Sigmoid colon (tissue), 7 donors: Measurements from ENCODE around the gene TENM4. TPM values are rescaled to one million over a fixed set of nuclear protein-coding genes. Genes with fewer than 3 reads are reported as not detected.

Source experiments
- DNase-seq: peaks from one replicate; pipeline ENCODE4 v3.0.0-alpha.2; 2019
- H3K27ac ChIP-seq, 4 donors: fragments of 200-600 bp; sonication (generic); one replicate each; pipeline ENCODE4 v1.5.1; 2016 to 2019; ENCODE audit warnings: mild to moderate bottlenecking in 1 of 4
- H3K27me3 ChIP-seq, 3 donors: fragments of 200-600 bp; sonication (generic); one replicate each; pipeline ENCODE4 v1.5.1; 2019; ENCODE audit warnings: mild to moderate bottlenecking in 1 of 3
- H3K36me3 ChIP-seq, 4 donors: fragments of 200-600 bp; sonication (generic); one replicate each; pipeline ENCODE4 v1.5.1; 2016 to 2019
- H3K4me1 ChIP-seq, 4 donors: fragments of 200-600 bp; sonication (generic); one replicate each; pipeline ENCODE4 v1.5.1; 2017 to 2019
- H3K4me3 ChIP-seq, 4 donors: fragments of 200-600 bp; sonication (generic); one replicate each; pipeline ENCODE4 v1.5.1; 2017 to 2019; ENCODE audit warnings: mild to moderate bottlenecking in 2 of 4, moderate library complexity in 1 of 4
- H3K9me3 ChIP-seq, 4 donors: fragments of 200-600 bp in 3 of 4; sonication (generic) in 3 of 4; one replicate each; pipeline versions ENCODE4 v1.5.1 to v1.6.1; 2013 to 2019
- CTCF ChIP-seq, 4 experiments: fragments of 450-650 bp in 3 of 4; fragments of 200-600 bp in 1 of 4; IDR thresholded peaks; one replicate each; pipeline ENCODE4 v1.5.1; 2016 to 2019; ENCODE audit warnings: antibody characterized with exemption in 4 of 4, mild to moderate bottlenecking in 3 of 4, moderate library complexity in 2 of 4
- EP300 ChIP-seq, 4 donors: sonication (generic); formaldehyde crosslinking; IDR thresholded peaks; one replicate each; pipeline ENCODE4 v1.6.1; 2017; ENCODE audit warnings: antibody characterized with exemption in 4 of 4
- POLR2A ChIP-seq, 2 donors: fragments of 450-650 bp; IDR thresholded peaks; one replicate each; pipeline ENCODE4 v1.6.1; 2016; ENCODE audit warnings: antibody characterized with exemption in 2 of 2, mild to moderate bottlenecking in 2 of 2, moderate library complexity in 2 of 2
- POLR2AphosphoS5 ChIP-seq, 4 donors: sonication (generic); formaldehyde crosslinking; IDR thresholded peaks; one replicate each; pipeline ENCODE4 v1.6.1; 2017; ENCODE audit warnings: antibody characterized with exemption in 4 of 4
- WGBS, 2 donors: extraction: QIAGEN DNeasy Blood & Tissue Kit; methylation state at CpG; one replicate each; pipeline ENCODE4 v1.1.7; 2013; 5-methylcytosine and 5-hydroxymethylcytosine counted together
- intact Hi-C: fragments of 100-400 bp; cut with DNase I; formaldehyde crosslinking; loops from one replicate; pipeline ENCODE4 v1.15.1; 2023
- polyA plus RNA-seq, 3 donors: library from polyadenylated mRNA; stranded (reverse); fragments of 200-250 nt; gene quantifications; one replicate each; pipeline ENCODE4 v1.2.3, GENCODE V29; 2013
- total RNA-seq, 4 donors: library from RNA; depleted of rRNA; stranded (reverse); fragments of >200 nt; gene quantifications; one replicate each; pipeline ENCODE4 v1.1.0, GENCODE V29; 2016
- donor health status: healthy with polysubstance abuse.
- donor health status: Bipolar disorder and iron deficiency.
- donor health status: healthy.

TENM4 gene
- total and polyA plus RNA-seq, 7 donors = 0.23 to 14.6 (median 1.9) TPM; not detected in 1

- Histone ChIP-seq H3K4me1 (no peaks in the 10 kb centered on the region), H3K9me3 (no peaks in the 10 kb centered on the region), H3K27ac (no peak overlapping the region), H3K27me3 (peaks cover 0 to 3% (median 0%) of the 10 kb centered on the region in 3 donors), H3K36me3 (no peaks in the 10 kb centered on the region), H3K4me3 (no peak overlapping the region)
- no peak for DNase-seq
- intact Hi-C loops = no loop called here
- 70% methylated on average over 6 of the region's 6 CpGs for WGBS, 2 donors
- no peak for TF ChIP-seq POLR2AphosphoS5 (IDR thresholded peaks at IDR 0.05)
- no peak for TF ChIP-seq POLR2A (IDR thresholded peaks at IDR 0.05)
- no peak for TF ChIP-seq EP300 (IDR thresholded peaks at IDR 0.05)
- no peak for TF ChIP-seq CTCF (IDR thresholded peaks at IDR 0.05)
Measured at GRCh38 chr11:79336797-79337517, 103.9 kb downstream of the TENM4 start.

GRCh38 chr11:79335681-79336080 lies 105.1 kb downstream of the TENM4 start:
- H3K27me3 ChIP-seq = peaks cover 0 to 3% (median 0%) of the 10 kb centered on the region in 3 donors
- DNase-seq = no peak
- no peaks in the 10 kb centered on the region for H3K9me3 ChIP-seq
- no peak for TF ChIP-seq EP300 (IDR thresholded peaks at IDR 0.05)
- no peak for TF ChIP-seq CTCF (IDR thresholded peaks at IDR 0.05)
- TF ChIP-seq POLR2A (IDR thresholded peaks at IDR 0.05) = no peak
- WGBS, 2 donors = 88 to 90% methylated on average over 3 of the region's 3 CpGs
- no peaks in the 10 kb centered on the region for H3K4me1 ChIP-seq
- H3K27ac ChIP-seq = no peak overlapping the region
- no peaks in the 10 kb centered on the region for H3K36me3 ChIP-seq
- no peak overlapping the region for H3K4me3 ChIP-seq
- intact Hi-C loops = no loop called here

GRCh38 chr11:79333355-79333754 lies 107.5 kb downstream of the TENM4 start:
- H3K27me3 ChIP-seq = peaks cover 0 to 3% (median 0%) of the 10 kb centered on the region in 3 donors
- H3K36me3 ChIP-seq = no peaks in the 10 kb centered on the region
- no peak overlapping the region for H3K27ac ChIP-seq
- H3K9me3 ChIP-seq = no peaks in the 10 kb centered on the region
- TF ChIP-seq POLR2AphosphoS5 (IDR thresholded peaks at IDR 0.05) = no peak
- H3K4me3 ChIP-seq = no peak overlapping the region
- DNase-seq = no peak
- 82 to 84% methylated on average over 2 of the region's 2 CpGs for WGBS, 2 donors
- no peaks in the 10 kb centered on the region for H3K4me1 ChIP-seq
- intact Hi-C loops = no loop called here

- no peak overlapping the region for H3K27ac ChIP-seq
Measured at GRCh38 chr11:79332017-79332416, 108.8 kb downstream of the TENM4 start.

More at GRCh38 chr11:79332017-79332416, 108.8 kb downstream of the TENM4 start:
- 50 to 60% methylated on average over 2 of the region's 2 CpGs for WGBS, 2 donors
- intact Hi-C loops = no loop called here
- no peak overlapping the region for H3K4me3 ChIP-seq
- TF ChIP-seq POLR2A (IDR thresholded peaks at IDR 0.05) (no peak), CTCF (IDR thresholded peaks at IDR 0.05) (no peak), EP300 (IDR thresholded peaks at IDR 0.05) (no peak), POLR2AphosphoS5 (IDR thresholded peaks at IDR 0.05) (no peak)
- DNase-seq = no peak
- no peaks in the 10 kb centered on the region for H3K36me3 ChIP-seq
- no peaks in the 10 kb centered on the region for H3K4me1 ChIP-seq
- no peaks in the 10 kb centered on the region for H3K9me3 ChIP-seq
- H3K27me3 ChIP-seq = peaks cover 0 to 3% (median 0%) of the 10 kb centered on the region in 3 donors
